ENCODE results near the gene SEC16A.

DNA sequence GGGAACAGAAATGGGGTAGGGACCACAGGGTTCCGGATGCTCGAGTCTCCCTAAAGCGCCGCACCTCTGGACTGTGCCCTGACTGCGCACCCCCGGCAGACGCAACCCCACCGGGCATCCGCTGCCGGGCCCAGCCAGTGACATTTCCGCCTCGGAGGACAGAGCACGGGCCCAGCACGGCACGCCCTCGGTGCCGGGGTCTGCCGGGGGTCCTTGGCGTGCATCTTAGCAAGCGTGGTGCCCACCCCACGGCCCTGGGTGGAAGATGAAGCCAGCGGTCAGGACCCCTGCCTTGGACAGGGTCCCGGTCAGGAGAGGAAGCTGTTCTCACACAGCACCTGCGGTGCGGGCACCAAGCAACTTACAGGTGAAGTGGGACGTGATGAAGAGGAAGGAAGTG is 50.2 kb downstream of the SEC16A start:
- no peak for TF ChIP-seq POLR2A (IDR thresholded peaks at IDR 0.05; ENCODE audit: low read length)
- TF ChIP-seq GATA1 (IDR thresholded peaks at IDR 0.05; ENCODE audit: low read depth, low read length), result no peak
